ENCODE results near the gene AGPAT1. TPM values are rescaled to one million over a fixed set of nuclear protein-coding genes. Genes with fewer than 3 reads are reported as not detected.

The AGPAT1 gene
- total and polyA plus RNA-seq, 2 of the 8 experiments (the other 6 are each of a cell fraction or from before 2014, with no cell fraction given): 96.0 to 222 TPM

- Histone ChIP-seq H3K56ac (replicated peaks; ENCODE audit: insufficient read length, low read depth, low read length) (no peak within 1 kb of the TSS), H2AFZ (ENCODE audit: low read length) (no peak within 1 kb of the TSS), H3K79me1 (ENCODE audit: low read depth, low read length) (peaks cover 2% of the 10 kb centered on the region), H4K5ac (ENCODE audit: insufficient read length, low read depth, low read length) (no peak within 1 kb of the TSS), H2AK5ac (ENCODE audit: low read depth, low read length) (no peak within 1 kb of the TSS), H3K18ac (ENCODE audit: extremely low read depth, low read length) (no peak within 1 kb of the TSS), H3K36me3 (ENCODE audit: control insufficient read depth in 2 of 4, insufficient read depth in 4 of 4, low read length in 3 of 4) (peaks cover 6 to 45% (median 33%) of the 10 kb centered on the region in 4 experiments), H3K4me1 (replicated peaks in 1 of 4; ENCODE audit: control insufficient read depth in 3 of 4, insufficient read depth in 4 of 4, low read length in 3 of 4) (peaks cover 0 to 10% (median 2%) of the 10 kb centered on the region in 4 experiments; a peak in 5 of 7 replicates), H2BK20ac (ENCODE audit: low read length) (no peak within 1 kb of the TSS), H3K14ac (ENCODE audit: insufficient read length) (no peak within 1 kb of the TSS), H3K4me3 (ENCODE audit: extremely low read depth in 1 of 4, insufficient read depth in 2 of 4, low read depth in 3 of 4, low read length in 4 of 4) (no peak within 1 kb of the TSS), H3K9me3 (ENCODE audit: insufficient read depth in 2 of 2, low read depth in 1 of 2, low read length in 1 of 2) (no peaks in the 10 kb centered on the region), H3K23ac (ENCODE audit: insufficient read length) (no peak within 1 kb of the TSS), H4K91ac (replicated peaks; ENCODE audit: insufficient read length, low read length) (no peak within 1 kb of the TSS), H2BK15ac (ENCODE audit: low read length) (no peak within 1 kb of the TSS), H3K27me3 (replicated peaks in 1 of 4; ENCODE audit: control insufficient read depth in 3 of 4, extremely low read depth in 1 of 4, insufficient read depth in 3 of 4, low read length in 3 of 4) (no peaks in the 10 kb centered on the region; a peak in 1 of 7 replicates), H4K8ac (ENCODE audit: extremely low read depth, insufficient read depth, low read length) (peak within 1 kb of the TSS; percentile 42; the same call in 1 of the 2 replicates), H2BK5ac (ENCODE audit: low read depth, low read length) (no peak within 1 kb of the TSS), H4K20me1 (replicated peaks in 1 of 2; ENCODE audit: control insufficient read depth in 1 of 2, insufficient read depth in 2 of 2, low read length in 2 of 2) (peaks cover 0 to 3% of the 10 kb centered on the region in 2 experiments), H2BK12ac (ENCODE audit: low read depth, low read length) (no peak within 1 kb of the TSS), H3K79me2 (ENCODE audit: control insufficient read depth in 1 of 2, insufficient read depth in 2 of 2, low read length in 2 of 2) (peaks cover 0 to 14% of the 10 kb centered on the region in 2 experiments; a peak in 2 of 4 replicates), H3K23me2 (ENCODE audit: low read depth, low read length) (peaks cover 5% of the 10 kb centered on the region), H2BK120ac (replicated peaks; ENCODE audit: low read depth, low read length) (no peak within 1 kb of the TSS), H3K27ac (ENCODE audit: low read depth, low read length) (no peak within 1 kb of the TSS), H3K4ac (replicated peaks; ENCODE audit: insufficient read length, low read depth, low read length) (no peak within 1 kb of the TSS), H3K9ac (replicated peaks in 1 of 4; ENCODE audit: extremely low read depth in 1 of 4, low read depth in 3 of 4, low read length in 3 of 4) (no peak within 1 kb of the TSS; a peak in 1 of 7 replicates), H3K4me2 (ENCODE audit: insufficient read depth in 1 of 2, low read depth in 2 of 2, low read length in 2 of 2) (no peak within 1 kb of the TSS)
- POLR2A ChIA-PET (ENCODE audit: partially characterized antibody): no interaction called here
- FAIRE-seq: no peak
- CTCF ChIA-PET (ENCODE audit: partially characterized antibody): no interaction called here
- DNase-seq (ENCODE audit: low read depth in 1 of 2, low spot score in 2 of 2): no peak
- WGBS, 2 experiments (ENCODE audit: extremely low coverage in 1 of 2, insufficient coverage in 1 of 2, insufficient read length in 1 of 2, insufficient replicate concordance in 2 of 2, low coverage in 1 of 2, low lambda C conversion rate in 2 of 2, missing lambda C conversion rate in 1 of 2): 84% methylated on average over 6 of the region's 6 CpGs; no CpG with 5 or more reads in 1 of the 2 experiments
- TF ChIP-seq TAF1 (IDR thresholded peaks at IDR 0.05; ENCODE audit: low read depth, low read length) (no peak), CEBPB (IDR thresholded peaks at IDR 0.05; ENCODE audit: low read depth, low read length) (0 out of 2 replicates have a peak, but pooled peaks have one; percentile 40), POLR2A (IDR thresholded peaks at IDR 0.05; ENCODE audit: control extremely low read depth in 1 of 2, low read depth in 2 of 2, low read length in 2 of 2) (peak in 1 of 2 experiments; percentile 53; a peak in 1 of 3 replicates), BACH1 (IDR thresholded peaks at IDR 0.05; ENCODE audit: low read length) (no peak)
These were observed 8.3 kb upstream of the AGPAT1 start, which contains the start of gene AGER for GRCh38 chr6:32184084-32184640. Gene AGER, minus strand, starts transcription at chr6:32184253. Its CDS starts 31 bp downstream, at chr6:32184222.
